ENCODE data around the gene TLR8. TPM values are rescaled to one million over a fixed set of nuclear protein-coding genes. Genes with fewer than 3 reads are reported as not detected.

Gene TLR8
- total RNA-seq, 1 experiment from 2014 or later, result not detected

- no peak for TF ChIP-seq E2F4 (CRISPR knock-in tag; IDR thresholded peaks at IDR 0.05; ENCODE audit: borderline replicate concordance, low read depth)
- TF ChIP-seq EMX1 (CRISPR knock-in tag; IDR thresholded peaks at IDR 0.05), result no peak
- no peak for TF ChIP-seq ETV6 (CRISPR knock-in tag; IDR thresholded peaks at IDR 0.05)
Measured at GRCh38 chrX:12947545-12948235, 41.3 kb downstream of the TLR8 start (continued).

- ChIA-PET CTCF (no interaction called here), POLR2A (no interaction called here)
- no peak overlapping the region for H3K4me3 Mint-ChIP-seq
- H3K36me3 Mint-ChIP-seq, result no peaks in the 10 kb centered on the region
- no peak overlapping the region for H3K27ac Mint-ChIP-seq
- H3K27me3 Mint-ChIP-seq (ENCODE audit: low read depth), result no peaks in the 10 kb centered on the region
- ATAC-seq (no peak), DNase-seq (ENCODE audit: low spot score) (no peak)
- H3K4me1 Mint-ChIP-seq, result peaks cover 31% of the 10 kb centered on the region
- H3K9me3 Mint-ChIP-seq, result no peaks in the 10 kb centered on the region
- TF ChIP-seq E2F1 (CRISPR knock-in tag; IDR thresholded peaks at IDR 0.05) (no peak), ATF1 (CRISPR knock-in tag; IDR thresholded peaks at IDR 0.05) (no peak), ZNF281 (CRISPR knock-in tag; IDR thresholded peaks at IDR 0.05) (no peak), ZMAT4 (CRISPR knock-in tag; IDR thresholded peaks at IDR 0.05) (no peak)
Measured at GRCh38 chrX:12948495-12948894, 42.1 kb downstream of the TLR8 start.

GRCh38 chrX:12949205-12949926 lies 42.9 kb downstream of the TLR8 start:
- Mint-ChIP-seq H3K27ac (no peak overlapping the region), H3K27me3 (ENCODE audit: low read depth) (no peaks in the 10 kb centered on the region), H3K4me1 (peaks cover 31% of the 10 kb centered on the region), H3K4me3 (no peak overlapping the region), H3K9me3 (no peaks in the 10 kb centered on the region), H3K36me3 (no peaks in the 10 kb centered on the region)
- DNase-seq (ENCODE audit: low spot score) (no peak), ATAC-seq (no peak)
- ChIA-PET CTCF (interaction anchor here (0.9 to 1.3 kb wide), 2 partner anchors 21 to 539 kb away, joined by 3 to 4 read pairs; no protein-coding TSS in a partner anchor), POLR2A (no interaction called here)
- TF ChIP-seq SMAD4 (CRISPR knock-in tag; IDR thresholded peaks at IDR 0.05) (no peak), ZNF121 (CRISPR knock-in tag; IDR thresholded peaks at IDR 0.05) (no peak), MYBL2 (CRISPR knock-in tag; IDR thresholded peaks at IDR 0.05) (no peak), JUN (CRISPR knock-in tag; IDR thresholded peaks at IDR 0.05) (no peak), ZNF281 (CRISPR knock-in tag; IDR thresholded peaks at IDR 0.05) (no peak), ZNF219 (CRISPR knock-in tag; IDR thresholded peaks at IDR 0.05; ENCODE audit: borderline replicate concordance) (no peak), ESRRA (CRISPR knock-in tag; IDR thresholded peaks at IDR 0.05; ENCODE audit: borderline replicate concordance) (no peak), CTCF (IDR thresholded peaks at IDR 0.05) (no peak), EMX1 (CRISPR knock-in tag; IDR thresholded peaks at IDR 0.05) (no peak), ZNF317 (CRISPR knock-in tag; IDR thresholded peaks at IDR 0.05; ENCODE audit: borderline replicate concordance, low read depth) (no peak), MAX (CRISPR knock-in tag; IDR thresholded peaks at IDR 0.05) (no peak), ETV6 (CRISPR knock-in tag; IDR thresholded peaks at IDR 0.05) (no peak)

All from WTC11 (cell line).